ENCODE results near the gene DOCK8.

Gene DOCK8

GRCh38 chr9:237858-238345 is 23.2 kb downstream of the DOCK8 start:
- Histone ChIP-seq H3K4me2 (ENCODE audit: low read length) (no peak overlapping the region), H3K9ac (ENCODE audit: low read length) (no peak overlapping the region), H4K20me1 (ENCODE audit: insufficient read depth, low read length) (no peaks in the 10 kb centered on the region), H3K36me3 (ENCODE audit: insufficient read depth, low read length) (no peaks in the 10 kb centered on the region), H3F3A (ENCODE audit: insufficient read depth, low read length) (no peaks in the 10 kb centered on the region), H3K9me2 (ENCODE audit: low read depth, low read length) (no peaks in the 10 kb centered on the region), H3K79me2 (ENCODE audit: insufficient read depth, low read length) (no peaks in the 10 kb centered on the region), H2AFZ (ENCODE audit: low read length) (no peak overlapping the region), H3K9me3 (ENCODE audit: low read length) (no peaks in the 10 kb centered on the region), H3K4me3 (ENCODE audit: low read depth, low read length, poor library complexity, severe bottlenecking) (no peak overlapping the region), H3K27ac (ENCODE audit: low read depth, low read length, poor library complexity, severe bottlenecking) (no peak overlapping the region), H3K4me1 (ENCODE audit: insufficient read depth, low read length, severe bottlenecking) (no peaks in the 10 kb centered on the region), H3K27me3 (ENCODE audit: insufficient read depth, low read length) (no peaks in the 10 kb centered on the region)
- TF ChIP-seq CTCF (IDR thresholded peaks at IDR 0.05; ENCODE audit: low read length), result no peak
- TF ChIP-seq EZH2 (IDR thresholded peaks at IDR 0.05; ENCODE audit: borderline replicate concordance, low read length), result no peak

GRCh38 chr9:242461-243080 is 27.9 kb downstream of the DOCK8 start:
- H4K20me1 ChIP-seq (ENCODE audit: insufficient read depth, low read length), result no peaks in the 10 kb centered on the region
- no peak for TF ChIP-seq CTCF (IDR thresholded peaks at IDR 0.05; ENCODE audit: low read length)
- no peak for TF ChIP-seq EZH2 (IDR thresholded peaks at IDR 0.05; ENCODE audit: borderline replicate concordance, low read length)

GRCh38 chr9:248278-248961 is 33.8 kb downstream of the DOCK8 start:
- Histone ChIP-seq H3K79me2 (ENCODE audit: insufficient read depth, low read length) (no peaks in the 10 kb centered on the region), H3K9ac (ENCODE audit: low read length) (no peak overlapping the region), H3K9me3 (ENCODE audit: low read length) (no peaks in the 10 kb centered on the region), H3K27ac (ENCODE audit: low read depth, low read length, poor library complexity, severe bottlenecking) (no peak overlapping the region), H3F3A (ENCODE audit: insufficient read depth, low read length) (no peaks in the 10 kb centered on the region), H2AFZ (ENCODE audit: low read length) (no peak overlapping the region), H3K9me2 (ENCODE audit: low read depth, low read length) (no peaks in the 10 kb centered on the region), H3K36me3 (ENCODE audit: insufficient read depth, low read length) (no peaks in the 10 kb centered on the region), H3K4me3 (ENCODE audit: low read depth, low read length, poor library complexity, severe bottlenecking) (no peak overlapping the region), H3K4me2 (ENCODE audit: low read length) (no peak overlapping the region), H3K27me3 (ENCODE audit: insufficient read depth, low read length) (no peaks in the 10 kb centered on the region), H3K4me1 (ENCODE audit: insufficient read depth, low read length, severe bottlenecking) (no peaks in the 10 kb centered on the region), H4K20me1 (ENCODE audit: insufficient read depth, low read length) (no peaks in the 10 kb centered on the region)
- TF ChIP-seq EZH2 (IDR thresholded peaks at IDR 0.05; ENCODE audit: borderline replicate concordance, low read length) (no peak), CTCF (IDR thresholded peaks at IDR 0.05; ENCODE audit: low read length) (no peak)

More at GRCh38 chr9:242461-243080, 27.9 kb downstream of the DOCK8 start:
- no peaks in the 10 kb centered on the region for H3F3A ChIP-seq (ENCODE audit: insufficient read depth, low read length)
- H3K27me3 ChIP-seq (ENCODE audit: insufficient read depth, low read length), result no peaks in the 10 kb centered on the region
- no peaks in the 10 kb centered on the region for H3K9me3 ChIP-seq (ENCODE audit: low read length)
- H3K4me3 ChIP-seq (ENCODE audit: low read depth, low read length, poor library complexity, severe bottlenecking), result no peak overlapping the region
- H3K9me2 ChIP-seq (ENCODE audit: low read depth, low read length), result no peaks in the 10 kb centered on the region
- H3K9ac ChIP-seq (ENCODE audit: low read length), result no peak overlapping the region
- no peaks in the 10 kb centered on the region for H3K36me3 ChIP-seq (ENCODE audit: insufficient read depth, low read length)
- H3K4me2 ChIP-seq (ENCODE audit: low read length), result no peak overlapping the region
- H3K27ac ChIP-seq (ENCODE audit: low read depth, low read length, poor library complexity, severe bottlenecking), result no peak overlapping the region
- H2AFZ ChIP-seq (ENCODE audit: low read length), result no peak overlapping the region
- H3K79me2 ChIP-seq (ENCODE audit: insufficient read depth, low read length), result no peaks in the 10 kb centered on the region
- no peaks in the 10 kb centered on the region for H3K4me1 ChIP-seq (ENCODE audit: insufficient read depth, low read length, severe bottlenecking)

Data from OCI-LY1 (cell line).